Measurements from ENCODE around the gene AKAP7. TPM values are rescaled to one million over a fixed set of nuclear protein-coding genes. Genes with fewer than 3 reads are reported as not detected.

The AKAP7 gene
- total RNA-seq, 1 donor from 2014 or later, result 4.2 TPM

Other genes starting within 250 kb of the AKAP7 start
- 56.6 and 91.5 TPM in 2 replicates for gene EPB41L2, start 72.2 kb upstream of the AKAP7 start, total RNA-seq